Measurements from ENCODE around the gene SRGAP3.

DNA sequence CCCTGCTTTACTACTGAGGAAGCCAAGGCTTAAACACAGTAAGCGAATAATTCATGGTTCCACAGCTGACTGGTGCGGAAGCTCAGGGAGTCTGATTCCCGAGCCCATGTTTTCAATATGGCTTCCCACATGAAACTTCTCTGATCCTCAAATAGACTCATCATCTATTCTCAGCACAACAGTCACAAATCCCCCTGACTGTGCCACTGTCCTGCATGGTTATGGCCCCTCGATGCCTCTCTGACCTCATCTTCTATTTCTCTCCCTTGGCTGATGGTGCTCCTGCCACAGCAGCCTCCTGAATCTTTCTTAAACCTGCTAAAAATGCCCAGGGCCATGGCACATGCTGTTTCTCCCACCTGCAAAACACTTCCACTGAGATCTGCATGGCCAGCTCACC, 43.2 kb downstream of the SRGAP3 start:
- TF ChIP-seq CTCF (IDR thresholded peaks at IDR 0.05), result no peak
- no peak for TF ChIP-seq EZH2 (IDR thresholded peaks at IDR 0.05; ENCODE audit: borderline replicate concordance, insufficient read depth, low read depth, low read length, poor library complexity, severe bottlenecking)

Data from B cell (primary cell).